ENCODE results near the gene SMARCAL1.

- TF ChIP-seq POLR2A (IDR thresholded peaks at IDR 0.05) (no peak), POLR2AphosphoS5 (IDR thresholded peaks at IDR 0.05) (no peak)
Measured at GRCh38 chr2:216497382-216498069, 85.2 kb downstream of the SMARCAL1 start.
